Muscle of back (tissue), 13 donors: ENCODE data around the gene OR4K15. TPM values are rescaled to one million over a fixed set of nuclear protein-coding genes. Genes with fewer than 3 reads are reported as not detected.
"Not testable (repeated sequence)": the region's sequence is repeated elsewhere in the genome, so short reads cannot be mapped to it uniquely, and the experiment has no call there.

Experiments used
- DNase-seq, 3 donors: peaks; one replicate each; pipeline versions ENCODE4 v3.0.0 to v3.0.0-alpha.2; 2013
- long read RNA-seq, 9 donors: transcript quantifications; one replicate each; lab custom pipeline, GENCODE V29; 2026
- polyA plus RNA-seq, 10 donors: library from polyadenylated mRNA; unstranded; fragments of 120-200 nt; gene quantifications; one replicate each; pipeline ENCODE4 v1.2.1, GENCODE V29; 2013; ENCODE audit not compliant: insufficient read length in 10 of 10

The OR4K15 gene
- polyA plus RNA-seq, result not detected
- long read RNA-seq, donor 1, result 0 reads
- long read RNA-seq, donor 2, result 0 reads
- long read RNA-seq, donor 3, result 0 reads
- long read RNA-seq, donor 4, result 0 reads
- long read RNA-seq, donor 5, result 0 reads
- long read RNA-seq, donor 6, result 0 reads
- long read RNA-seq, donor 7, result 0 reads
- long read RNA-seq, donor 8, result 0 reads
- long read RNA-seq, donor 9, result 0 reads

GRCh38 chr14:19975291-19975690 lies at the start of gene OR4K15:
Gene OR4K15 (plus strand): TSS chr14:19975591. CDS start chr14:19975591, 0 bp downstream.
- DNase-seq, result no peak

- no peak for DNase-seq
Observed at GRCh38 chr14:19930617-19931016, 44.8 kb upstream of the OR4K15 start, which contains the start of gene OR4K1. Gene OR4K1 (plus strand): TSS chr14:19930917. CDS start chr14:19935667, 4,750 bp downstream.

GRCh38 chr14:19941668-19942067 lies 33.7 kb upstream of the OR4K15 start:
- no peak for DNase-seq

GRCh38 chr14:19947413-19948090 lies 27.8 kb upstream of the OR4K15 start:
- DNase-seq, result no peak

GRCh38 chr14:19949218-19949617 lies 26.2 kb upstream of the OR4K15 start:
- DNase-seq, result no peak

GRCh38 chr14:19969735-19970134 lies 5.7 kb upstream of the OR4K15 start:
- not testable (repeated sequence) for DNase-seq

- DNase-seq, result no peak
Observed at GRCh38 chr14:19974844-19975243, 547 bp upstream of the OR4K15 start.

GRCh38 chr14:19993438-19993837 lies 18.0 kb downstream of the OR4K15 start:
- DNase-seq, result no peak

- DNase-seq, result no peak
Observed at GRCh38 chr14:20001863-20002262, 26.5 kb downstream of the OR4K15 start, which contains the start of gene OR4Q2. Gene OR4Q2 (plus strand): TSS chr14:20002163.

GRCh38 chr14:20002319-20002718 lies 26.9 kb downstream of the OR4K15 start:
- no peak for DNase-seq

GRCh38 chr14:20008156-20008555 lies 32.8 kb downstream of the OR4K15 start:
- no peak for DNase-seq

GRCh38 chr14:20019257-20019865 lies 44.0 kb downstream of the OR4K15 start, which contains the start of gene OR4K14:
Gene OR4K14 (minus strand): TSS chr14:20019307. CDS start chr14:20015193, 4,114 bp downstream.
- no peak for DNase-seq

Other genes with a start within 250 kb of the OR4K15 start
- gene OR4Q3, start 232.0 kb upstream of the OR4K15 start, polyA plus RNA-seq, result not detected
- gene OR4M1, start 202.1 kb upstream of the OR4K15 start, polyA plus RNA-seq, result not detected
- gene OR4N2, start 171.8 kb upstream of the OR4K15 start, polyA plus RNA-seq, result not detected
- gene OR4K2, start 100.4 kb upstream of the OR4K15 start, polyA plus RNA-seq, result not detected
- not detected for gene OR4K5, start 55.0 kb upstream of the OR4K15 start, polyA plus RNA-seq
- gene OR4K1, start 44.7 kb upstream of the OR4K15 start, polyA plus RNA-seq, result not detected
- gene OR4Q2, start 26.6 kb downstream of the OR4K15 start, polyA plus RNA-seq, result not detected
- not detected for gene OR4K14, start 43.7 kb downstream of the OR4K15 start, polyA plus RNA-seq
- gene OR4K13, start 60.4 kb downstream of the OR4K15 start, polyA plus RNA-seq, result under 1 TPM in 2 of 10 donors, not detected in 8; 0.03 to 0.04 TPM
- not detected for gene OR4L1, start 84.5 kb downstream of the OR4K15 start, polyA plus RNA-seq
- under 1 TPM in 7 of 10 donors, not detected in 3; 0.03 to 0.12 (median 0.05) TPM for gene OR4K17, start 135.1 kb downstream of the OR4K15 start, polyA plus RNA-seq
- not detected for gene OR4N5, start 163.2 kb downstream of the OR4K15 start, polyA plus RNA-seq
- gene OR11G2, start 215.3 kb downstream of the OR4K15 start, polyA plus RNA-seq, result not detected
- gene OR11H6, start 248.1 kb downstream of the OR4K15 start, polyA plus RNA-seq, result not detected